Pericardium fibroblast (primary cell): ENCODE data around the gene PILRB. TPM values are rescaled to one million over a fixed set of nuclear protein-coding genes. Genes with fewer than 3 reads are reported as not detected.

Experiments used
- total RNA-seq: library from RNA; depleted of rRNA; stranded (reverse); fragments of >200 nt; gene quantifications from 2 replicates; pipeline ENCODE4 v1.2.3, GENCODE V29; 2015

Gene PILRB
- 6.8 and 12.7 TPM in 2 replicates for total RNA-seq

GRCh38 chr7:100358027-100358856 is at the start of gene PILRB:
Gene PILRB (plus strand): TSS chr7:100358117. CDS start chr7:100358303, 186 bp downstream.

GRCh38 chr7:100373261-100373831 is 15.4 kb downstream of the PILRB start, which contains the start of gene PILRA:
Gene PILRA (plus strand): TSS chr7:100373487. CDS start chr7:100373657, 170 bp downstream.

Other genes starting within 250 kb of the PILRB start
- gene TAF6, start 238.8 kb upstream of the PILRB start, total RNA-seq, result 40.3 and 63.7 TPM in 2 replicates
- 25.0 and 28.7 TPM in 2 replicates for gene CNPY4, start 238.5 kb upstream of the PILRB start, total RNA-seq
- gene MBLAC1, start 231.2 kb upstream of the PILRB start, total RNA-seq, result 3.1 and 3.2 TPM in 2 replicates
- 143 and 196 TPM in 2 replicates for gene LAMTOR4, start 209.2 kb upstream of the PILRB start, total RNA-seq
- 4.2 and 10.3 TPM in 2 replicates for gene TRAPPC14, start 199.4 kb upstream of the PILRB start, total RNA-seq
- gene GAL3ST4, start 189.5 kb upstream of the PILRB start, total RNA-seq, result 2.0 and 4.5 TPM in 2 replicates
- 0.23 and 5.0 TPM in 2 replicates for gene GPC2, start 180.7 kb upstream of the PILRB start, total RNA-seq
- 0.17 and 0.23 TPM in 2 replicates for gene STAG3, start 180.2 kb upstream of the PILRB start, total RNA-seq
- gene PVRIG, start 138.2 kb upstream of the PILRB start, total RNA-seq, result not detected in 2 replicates
- not detected in 2 replicates for gene SPDYE3, start 50.4 kb upstream of the PILRB start, total RNA-seq
- gene PILRA, start 15.4 kb downstream of the PILRB start, total RNA-seq, result 2.2 and 5.6 TPM in 2 replicates
- 0.58 and 2.4 TPM in 2 replicates for gene ZCWPW1, start 70.6 kb downstream of the PILRB start, total RNA-seq
- 25.7 and 32.7 TPM in 2 replicates for gene MEPCE, start 71.7 kb downstream of the PILRB start, total RNA-seq
- 23.6 and 33.3 TPM in 2 replicates for gene PPP1R35, start 78.4 kb downstream of the PILRB start, total RNA-seq
- gene SPACDR, start 106.1 kb downstream of the PILRB start, total RNA-seq, result 8.4 TPM in 1 of 2 replicates, not detected in the other
- gene TSC22D4, start 121.1 kb downstream of the PILRB start, total RNA-seq, result 48.1 and 49.1 TPM in 2 replicates
- gene NYAP1, start 125.8 kb downstream of the PILRB start, total RNA-seq, result 2.6 and 3.4 TPM in 2 replicates
- 20.5 and 38.2 TPM in 2 replicates for gene AGFG2, start 181.1 kb downstream of the PILRB start, total RNA-seq
- gene SAP25, start 215.8 kb downstream of the PILRB start, total RNA-seq, result 0.93 and 2.4 TPM in 2 replicates
- 46.8 and 48.4 TPM in 2 replicates for gene LRCH4, start 228.0 kb downstream of the PILRB start, total RNA-seq
- gene FBXO24, start 228.2 kb downstream of the PILRB start, total RNA-seq, result 0.12 TPM in 1 of 2 replicates, not detected in the other
- 579 and 757 TPM in 2 replicates for gene PCOLCE, start 244.2 kb downstream of the PILRB start, total RNA-seq